GM18907 (cell line): Measurements from ENCODE around the gene FMNL3.
"Not testable (repeated sequence)": the region's sequence is repeated elsewhere in the genome, so short reads cannot be mapped to it uniquely, and the experiment has no call there.

Source experiments
- ATAC-seq: cut with Tn5 transposase; IDR thresholded peaks from one replicate; pipeline ENCODE4 v1.9.1; 2021; ENCODE audit warnings: mild to moderate bottlenecking, moderate library complexity; ENCODE audit not compliant: unreplicated experiment

The FMNL3 gene

GRCh38 chr12:49609059-49609874 is 97.9 kb downstream of the FMNL3 start:
- ATAC-seq: no peak

- not testable (repeated sequence) for ATAC-seq
Measured at GRCh38 chr12:49605539-49605938, 101.7 kb downstream of the FMNL3 start, which contains the start of gene FAM186B. Gene FAM186B, minus strand, starts transcription at chr12:49605639. Its CDS starts 162 bp downstream, at chr12:49605477.

GRCh38 chr12:49604856-49605255 is 102.3 kb downstream of the FMNL3 start:
- no peak for ATAC-seq

GRCh38 chr12:49603721-49604120 is 103.5 kb downstream of the FMNL3 start:
- no peak for ATAC-seq

- ATAC-seq: no peak
Measured at GRCh38 chr12:49599961-49600360, 107.2 kb downstream of the FMNL3 start.

GRCh38 chr12:49598527-49598926 is 108.7 kb downstream of the FMNL3 start:
- no peak for ATAC-seq

GRCh38 chr12:49588721-49589516 is 118.3 kb downstream of the FMNL3 start:
- no peak for ATAC-seq

GRCh38 chr12:49588281-49588680 is 118.9 kb downstream of the FMNL3 start:
- ATAC-seq: no peak

- no peak for ATAC-seq
Measured at GRCh38 chr12:49587174-49587908, 119.9 kb downstream of the FMNL3 start.
